Stimulated activated CD8-positive, alpha-beta memory T cell treated with anti-CD3 and anti-CD28 coated beads, Interleukin-4, amount 100 ng/mL, for 4 hours (primary cell): Measurements from ENCODE around the gene MTMR1.

Experiments used
- DNase-seq, 2 donors: peaks; one replicate each; pipeline ENCODE4 v3.0.0-alpha.2; 2020; ENCODE audit warnings: low read depth in 2 of 2, low spot score in 1 of 2

Gene MTMR1

GRCh38 chrX:150777328-150777992 lies 84.3 kb downstream of the MTMR1 start:
- no peak for DNase-seq

GRCh38 chrX:150779385-150779784 lies 86.2 kb downstream of the MTMR1 start:
- DNase-seq, result no peak

GRCh38 chrX:150781677-150782076 lies 88.5 kb downstream of the MTMR1 start:
- DNase-seq, result no peak

- DNase-seq, result no peak
Observed at GRCh38 chrX:150790021-150790420, 96.8 kb downstream of the MTMR1 start.

- DNase-seq, result no peak
Observed at GRCh38 chrX:150792949-150793527, 99.8 kb downstream of the MTMR1 start.

GRCh38 chrX:150805736-150806135 lies 112.5 kb downstream of the MTMR1 start:
- no peak for DNase-seq

- DNase-seq, result no peak
Observed at GRCh38 chrX:150806827-150807226, 113.6 kb downstream of the MTMR1 start.

GRCh38 chrX:150813922-150814321 lies 120.7 kb downstream of the MTMR1 start:
- no peak for DNase-seq
